Hematopoietic multipotent progenitor cell treated with erythropoietin and hydrocortisone succinate and interleukin-3 and kit ligand, for 6 days (in vitro differentiated cells): ENCODE measurements around the gene RAB1B.
"Not testable (repeated sequence)": the region's sequence is repeated elsewhere in the genome, so short reads cannot be mapped to it uniquely, and the experiment has no call there.

Experiments used
- DNase-seq: peaks from one replicate; pipeline ENCODE4 v3.0.0-alpha.2; 2015

RAB1B gene

DNA sequence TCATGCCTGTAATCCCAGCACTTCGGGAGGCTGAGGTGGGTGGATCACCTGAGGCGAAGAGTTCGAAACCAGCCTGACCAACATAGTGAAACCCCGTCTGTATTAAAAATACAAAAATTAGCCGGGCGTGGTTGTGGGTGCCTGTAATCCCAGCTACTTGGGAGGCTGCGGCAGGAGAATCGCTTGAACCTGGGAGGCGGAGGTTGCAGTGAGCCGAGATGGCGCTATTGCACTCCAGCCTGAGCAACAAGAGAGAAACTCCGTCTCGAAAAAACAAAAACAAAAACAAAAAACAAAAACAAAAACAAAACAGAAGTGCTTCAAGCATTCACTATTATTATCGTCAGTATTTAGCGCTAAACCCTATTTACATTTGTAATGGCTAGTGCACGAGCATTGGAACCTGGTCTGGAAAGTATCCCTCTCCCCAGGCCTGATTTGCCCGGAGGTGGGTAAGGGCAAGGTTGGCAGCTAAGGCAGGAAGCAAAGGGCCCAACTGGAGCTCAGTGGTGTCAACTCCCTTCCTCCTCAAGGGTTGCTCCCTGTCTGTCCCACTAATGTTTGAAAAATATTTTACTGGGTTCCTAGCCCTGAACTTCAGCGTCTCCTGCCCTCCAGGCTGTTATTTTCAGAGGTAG is 42.5 kb downstream of the RAB1B start:
- not testable (repeated sequence) for DNase-seq

DNA sequence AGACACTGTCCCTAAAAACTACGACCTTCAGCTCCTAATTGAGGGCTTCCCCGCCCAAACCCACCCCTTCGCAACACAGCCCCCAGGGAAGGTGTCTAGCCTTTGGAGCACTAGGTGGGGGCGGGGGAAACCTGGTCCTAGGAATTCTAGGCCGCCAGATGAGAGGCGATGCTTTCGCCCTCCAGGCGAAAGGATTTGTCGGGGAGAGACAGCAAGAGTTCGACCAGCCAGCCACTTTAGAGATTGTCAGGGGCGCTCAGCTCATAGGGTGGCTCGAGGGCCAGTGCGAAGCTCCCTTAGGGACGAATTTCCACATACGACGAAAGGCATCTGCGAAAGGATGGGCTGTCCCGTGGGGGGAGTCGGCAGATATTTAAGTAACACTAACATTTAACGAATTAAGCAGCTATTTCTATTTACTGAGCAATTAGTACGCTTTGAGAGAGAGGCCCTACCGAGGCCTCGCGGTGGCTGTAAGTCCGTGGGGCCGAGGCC is 43.1 kb downstream of the RAB1B start:
- no peak for DNase-seq

DNA sequence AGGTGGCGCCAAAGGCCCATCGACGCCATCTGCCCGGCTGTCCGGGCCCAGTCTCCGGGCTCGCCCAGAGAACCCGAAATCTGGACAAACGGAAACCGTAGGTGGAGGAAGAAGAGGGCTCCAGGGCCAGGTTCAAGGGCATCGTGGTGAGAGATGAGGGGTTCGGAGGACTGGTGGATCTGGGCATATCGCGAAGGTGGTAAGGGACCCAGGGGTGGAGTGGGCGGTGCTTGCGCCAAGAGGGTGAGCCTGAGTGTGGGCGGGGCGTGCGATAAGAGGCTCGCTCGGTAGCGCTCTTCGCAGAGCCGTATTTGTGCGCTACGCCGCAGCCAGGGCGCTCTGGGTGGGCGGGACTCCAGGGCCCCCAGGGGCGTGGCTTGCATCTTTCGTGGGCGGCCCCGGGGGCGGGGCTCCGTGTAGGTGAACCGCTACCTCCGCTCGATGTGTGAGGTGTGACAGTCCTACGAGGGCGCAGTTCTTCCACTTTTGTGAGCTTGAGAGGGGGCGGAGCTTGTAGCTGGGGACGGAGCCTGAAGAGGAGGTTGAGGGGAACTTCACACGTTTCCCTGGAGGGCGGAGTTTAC is 43.6 kb downstream of the RAB1B start:
- peak; percentile 98 for DNase-seq

DNA sequence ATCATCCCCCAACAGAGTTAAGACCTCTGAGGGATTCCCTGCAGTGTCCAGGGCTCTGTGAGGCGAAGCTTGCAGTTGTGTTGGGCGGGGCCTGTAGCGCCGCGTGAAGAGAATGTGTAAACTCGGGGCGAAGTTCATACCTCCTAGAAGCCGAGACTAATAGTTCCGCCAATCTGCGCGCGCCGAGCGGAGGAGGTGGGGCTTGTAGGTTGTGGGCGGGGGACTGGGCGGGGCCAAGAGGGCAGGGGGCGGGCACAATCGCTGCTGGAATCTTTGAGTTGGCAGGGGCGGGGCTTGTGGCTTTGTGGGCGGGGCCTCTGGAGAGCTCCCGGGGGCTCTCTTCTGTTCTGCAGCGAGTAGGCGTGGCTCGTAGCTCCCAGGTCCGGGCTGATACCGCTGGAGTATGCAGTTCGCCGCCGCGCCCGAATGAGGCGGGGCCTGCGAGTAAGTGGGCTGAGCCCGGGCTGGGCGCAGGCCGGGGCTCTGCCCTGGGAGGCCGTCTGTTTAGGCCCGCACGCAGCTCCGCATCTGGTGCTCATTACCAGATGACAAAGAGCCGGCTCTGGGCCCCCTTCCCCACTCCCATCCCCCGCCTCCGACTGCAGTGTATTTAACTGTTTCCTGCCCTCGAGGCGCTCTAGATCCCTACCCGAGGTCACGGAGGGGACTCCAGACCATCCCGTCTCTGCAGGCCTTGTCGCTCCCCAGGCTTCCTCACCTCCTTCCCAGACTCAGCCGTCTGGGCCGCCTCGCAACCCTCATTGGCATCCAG is 44.3 kb downstream of the RAB1B start:
- peak; percentile 99 for DNase-seq

DNA sequence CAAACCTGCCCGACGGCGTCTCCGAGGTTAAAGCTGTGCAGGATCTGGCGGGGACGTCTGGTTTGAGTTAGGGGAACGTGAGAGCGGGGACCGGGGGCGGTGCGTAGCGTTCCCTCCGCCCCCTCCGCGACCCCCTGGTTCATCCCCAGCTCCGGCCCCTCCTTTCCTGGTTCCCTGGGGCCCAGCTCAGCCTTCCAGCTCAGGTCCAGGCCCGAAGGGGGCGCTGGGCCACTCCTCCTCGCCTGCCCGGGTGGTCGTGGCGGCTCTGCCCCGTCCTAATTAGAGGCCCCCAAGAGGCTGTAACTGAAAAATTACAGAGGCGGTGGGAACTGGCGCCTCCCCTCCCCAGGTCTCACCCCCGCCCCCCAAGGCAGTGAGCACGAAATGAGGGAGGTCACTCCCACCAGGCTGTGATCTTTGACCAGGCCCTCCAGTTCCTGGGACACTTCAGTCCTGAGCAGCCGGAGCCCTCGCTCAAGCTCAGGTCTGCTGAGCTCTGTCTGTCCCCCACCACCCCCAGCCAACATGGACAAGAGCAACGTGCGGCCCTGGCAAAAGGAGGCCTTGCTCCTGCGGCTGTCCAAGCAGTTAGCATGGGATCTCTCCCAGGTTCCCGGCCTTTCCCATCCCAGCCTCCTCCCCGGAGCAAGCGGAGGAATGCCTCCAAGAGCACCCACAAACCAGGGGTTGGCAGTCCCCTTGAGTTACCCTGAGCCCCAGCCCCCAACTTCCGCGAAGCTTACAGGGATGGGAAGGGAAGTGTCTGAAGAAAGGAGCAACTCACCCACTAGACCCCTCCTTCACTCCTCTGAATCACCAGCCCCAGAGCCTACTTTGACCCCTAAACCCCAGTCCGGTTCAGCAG is 45.1 kb downstream of the RAB1B start:
- DNase-seq, result no peak

DNA sequence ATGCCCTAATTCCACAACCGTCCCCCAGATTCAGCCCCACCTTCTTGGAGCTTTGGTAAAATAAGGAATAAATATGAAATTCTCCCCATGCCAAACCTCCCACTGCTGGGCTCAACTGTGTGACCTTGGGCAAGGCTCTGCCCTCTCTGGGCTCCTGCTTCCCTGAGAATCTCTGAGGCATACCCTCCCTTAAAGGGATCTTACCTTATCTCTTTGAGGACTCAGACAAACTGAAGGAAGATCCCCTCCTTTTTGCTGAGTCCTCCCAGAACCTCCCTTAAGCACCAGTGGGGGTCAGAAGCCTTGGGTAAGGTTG is 45.7 kb downstream of the RAB1B start:
- no peak for DNase-seq

DNA sequence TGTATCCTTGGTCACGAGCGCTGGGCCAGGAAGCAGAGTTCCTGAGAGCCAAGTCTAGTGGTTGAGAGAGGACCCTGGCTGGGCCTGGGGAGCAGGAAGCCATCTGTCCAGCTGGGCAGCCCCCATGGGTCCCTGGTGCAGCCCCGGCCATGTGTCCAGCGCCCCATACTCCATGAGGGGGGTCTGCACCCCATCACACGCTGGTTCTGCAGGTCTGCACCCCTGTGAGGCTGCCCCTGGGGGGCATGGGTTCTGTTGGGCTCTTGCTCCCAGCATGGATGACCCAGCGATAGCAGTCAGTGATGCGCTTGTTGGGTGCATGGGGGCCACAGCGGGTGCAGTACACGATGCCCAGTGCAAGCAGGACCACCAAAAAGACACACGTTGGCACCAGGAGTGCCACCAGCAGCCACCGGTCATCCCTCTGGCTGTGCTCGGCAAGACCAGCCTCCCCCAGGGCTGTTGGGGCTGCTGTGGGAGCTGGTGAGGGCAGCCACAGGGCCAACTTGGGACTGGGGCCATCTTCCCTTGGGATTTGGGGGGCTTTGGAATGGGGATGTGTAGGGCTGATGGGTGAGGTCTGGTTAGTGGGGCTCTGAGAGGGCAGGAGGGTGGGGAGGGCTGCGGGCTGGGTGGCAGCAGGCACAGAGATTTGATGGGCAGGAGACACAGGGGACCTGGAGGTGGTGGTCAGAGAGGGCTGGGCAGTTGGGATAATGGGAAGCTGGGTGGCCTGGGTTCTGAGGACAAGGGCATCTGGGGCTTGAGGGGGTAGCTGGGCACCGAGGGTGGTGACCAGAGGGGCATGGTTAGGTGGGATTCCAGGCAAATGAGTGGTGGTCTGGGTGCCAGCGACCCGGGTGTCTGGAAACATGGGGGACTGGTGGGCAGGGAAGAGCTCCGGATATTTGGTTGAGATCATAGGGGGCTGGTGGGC is 46.4 kb downstream of the RAB1B start:
- no peak for DNase-seq

DNA sequence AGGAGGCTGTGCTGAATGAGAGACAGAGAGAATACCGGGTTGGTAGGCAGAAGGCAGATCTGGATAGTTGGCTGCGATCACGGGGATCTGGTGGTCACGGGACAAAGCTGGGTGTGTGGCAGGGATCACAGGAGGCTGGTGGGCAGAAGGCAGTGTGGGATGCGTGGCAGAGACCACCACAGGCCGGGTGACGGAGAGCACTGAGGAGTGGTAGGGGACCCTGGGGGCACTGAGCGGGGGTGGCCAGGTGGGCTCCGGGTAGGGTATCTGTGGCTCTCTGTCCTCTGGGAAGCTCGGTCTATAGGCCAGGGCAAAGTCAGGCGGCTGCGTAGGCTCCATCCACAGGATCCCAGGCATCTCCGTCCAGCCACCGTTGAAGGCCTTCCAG is 47.1 kb downstream of the RAB1B start:
- no peak for DNase-seq

DNA sequence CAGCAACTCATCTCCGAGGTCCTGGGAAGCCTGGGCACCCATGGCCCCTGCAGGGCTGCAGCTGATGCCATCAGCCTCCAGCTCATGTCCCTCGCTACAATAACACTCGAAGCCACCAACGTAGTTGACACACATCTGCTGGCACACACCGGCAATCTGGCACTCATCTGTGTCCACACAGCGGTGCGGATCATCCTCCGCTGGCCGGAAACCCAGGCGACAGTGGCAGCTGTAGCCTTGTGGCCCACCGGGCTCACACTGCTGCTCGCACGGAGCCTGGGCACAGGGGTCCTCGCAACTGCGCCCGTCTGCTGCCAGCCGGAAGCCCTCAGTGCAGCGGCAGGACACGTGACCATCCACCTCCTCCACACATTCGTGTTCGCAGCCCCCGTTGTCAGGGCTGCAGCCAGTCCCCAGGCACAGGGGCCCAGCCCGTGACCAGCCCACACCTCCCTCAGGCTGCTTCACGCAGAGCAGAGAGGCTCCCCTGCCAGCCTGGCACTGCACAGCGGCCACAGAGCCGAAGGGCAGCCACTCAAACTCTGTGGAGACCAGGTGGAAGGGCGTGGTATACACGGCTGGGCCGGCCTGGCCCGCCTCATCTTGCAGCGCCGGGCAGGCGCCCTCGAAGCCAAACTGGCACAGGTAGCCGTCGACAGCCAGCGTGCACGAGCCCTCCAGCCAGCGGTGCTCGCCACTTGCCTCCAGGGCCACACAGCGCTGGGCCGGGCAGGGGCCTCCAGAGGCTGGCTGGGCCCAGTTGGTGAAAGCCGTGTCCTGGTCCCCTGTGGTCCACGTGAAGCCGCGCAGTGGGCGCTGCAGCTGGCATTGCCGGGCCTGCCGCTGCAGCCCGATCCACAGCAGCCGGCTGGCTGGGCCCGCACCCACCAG is 47.7 kb downstream of the RAB1B start:
- DNase-seq, result no peak

DNA sequence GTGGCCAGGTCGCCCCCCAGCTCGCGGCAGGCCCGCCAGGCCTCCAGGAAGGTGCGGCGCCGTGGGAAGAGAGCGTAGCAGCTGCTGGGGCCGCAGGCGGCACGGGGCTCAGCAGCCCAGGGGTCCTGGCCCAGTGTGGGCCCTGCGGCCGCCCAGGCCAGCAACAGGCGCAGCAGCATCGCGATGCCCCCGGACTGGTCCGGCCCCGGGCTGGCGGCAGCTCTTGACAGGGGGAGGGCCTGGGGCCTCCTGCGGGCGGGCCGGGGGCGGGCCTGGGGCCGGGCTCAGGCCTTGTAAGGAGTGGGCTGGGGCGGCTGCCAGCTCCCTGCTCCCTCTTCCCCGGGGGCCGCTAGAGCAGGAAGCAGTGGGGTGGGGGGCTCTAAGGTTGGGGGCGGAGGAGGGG is 48.4 kb downstream of the RAB1B start, which contains the start of gene CD248:
Gene CD248, minus strand, starts transcription at position 196 of the 403 bp plus-strand sequence. Its CDS starts 17 bp downstream, at position 179.
- DNase-seq, result no peak

DNA sequence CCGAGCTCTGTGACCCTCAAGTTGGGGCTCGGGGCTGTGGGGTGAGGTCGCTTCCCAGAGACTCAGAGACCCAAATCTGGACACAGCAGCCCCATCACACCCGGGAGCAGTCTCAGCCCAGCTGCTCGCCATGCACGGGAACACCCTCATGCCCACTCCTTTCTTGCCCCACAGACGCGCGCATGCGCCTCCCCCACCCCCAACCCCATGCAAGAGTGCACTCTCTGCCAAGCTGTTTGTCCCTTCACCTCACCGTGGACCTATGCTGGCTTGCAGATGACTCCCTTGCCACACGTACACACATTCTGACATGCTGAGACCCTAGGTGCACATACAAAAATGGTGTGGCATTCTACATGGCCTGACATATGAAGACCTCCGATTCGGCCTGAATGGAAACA is 48.9 kb downstream of the RAB1B start:
- no peak for DNase-seq

DNA sequence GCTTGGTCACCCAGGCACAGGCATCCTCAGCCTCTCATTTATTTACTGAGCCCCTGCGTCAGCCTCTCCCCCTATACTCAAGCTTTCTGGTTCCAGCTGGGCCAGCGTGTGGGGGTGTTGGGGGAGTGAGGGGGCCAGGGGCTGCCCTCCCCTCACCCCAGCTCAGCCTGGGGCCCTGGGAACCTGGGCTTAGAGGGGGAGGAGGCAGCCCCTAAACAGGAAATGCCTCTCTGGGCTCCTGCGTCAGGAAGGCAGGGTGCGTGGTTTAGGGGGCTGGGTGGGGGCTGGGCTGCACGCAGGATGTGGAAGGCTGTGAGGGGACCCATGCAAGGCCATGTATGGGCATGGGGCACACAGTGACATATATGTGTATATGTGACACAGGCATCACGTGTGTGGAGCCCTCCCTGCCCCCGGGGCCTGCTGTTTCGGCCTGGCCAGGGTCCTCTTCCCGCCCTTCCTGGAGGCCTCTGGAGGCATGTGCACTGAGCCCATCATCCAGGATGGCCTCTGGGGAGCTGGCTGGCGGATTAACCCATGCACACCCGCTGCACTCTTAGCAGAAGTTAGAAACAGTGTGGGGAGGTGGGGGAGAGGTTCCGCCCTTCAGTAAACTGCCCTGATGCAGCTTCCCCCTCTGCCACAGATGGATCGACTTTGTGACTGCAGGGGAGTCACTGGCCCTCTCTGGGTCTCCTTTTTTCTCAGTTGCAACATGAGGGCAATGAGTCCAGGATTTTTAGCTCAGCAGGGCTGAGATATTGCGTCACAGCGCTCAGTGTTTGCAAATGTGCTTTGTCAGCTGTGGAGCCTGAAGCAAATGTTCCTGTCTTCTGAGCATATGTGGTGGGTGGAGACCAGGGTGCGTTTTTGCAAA is 49.5 kb downstream of the RAB1B start:
- DNase-seq, result peak; percentile 72

DNA sequence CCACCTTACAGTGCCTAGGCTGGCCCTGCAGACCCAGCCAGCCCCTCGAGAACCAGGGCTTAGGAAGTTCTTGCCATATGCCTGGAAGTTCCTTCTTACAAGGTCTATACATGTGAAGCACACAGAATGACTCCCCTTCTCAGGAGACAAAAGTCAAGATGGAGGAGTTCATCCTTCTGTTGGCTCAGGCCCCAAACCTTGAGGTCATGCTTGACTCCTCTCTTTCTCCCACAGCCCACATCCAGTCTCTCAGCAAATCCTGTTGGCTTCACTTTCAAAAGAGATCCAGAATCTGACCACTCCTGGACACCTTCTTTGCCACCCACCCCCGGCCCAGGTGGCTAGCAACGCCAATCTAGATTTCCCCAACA is 50.1 kb downstream of the RAB1B start:
- no peak for DNase-seq

DNA sequence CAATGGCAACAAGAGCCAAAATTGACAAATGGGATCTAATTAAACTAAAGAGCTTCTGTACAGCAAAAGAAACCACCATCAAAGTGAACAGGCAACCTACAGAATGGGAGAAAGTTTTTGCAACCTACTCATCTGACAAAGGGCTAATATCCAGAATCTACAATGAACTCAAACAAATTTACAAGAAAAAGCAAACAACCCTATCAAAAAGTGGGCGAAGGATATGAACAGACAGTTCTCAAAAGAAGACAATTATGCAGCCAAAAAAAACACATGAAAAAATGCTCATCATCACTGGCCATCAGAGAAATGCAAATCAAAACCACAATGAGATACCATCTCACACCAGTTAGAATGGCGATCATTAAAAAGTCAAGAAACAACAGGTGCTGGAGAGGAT is 51.9 kb downstream of the RAB1B start:
- not testable (repeated sequence) for DNase-seq

DNA sequence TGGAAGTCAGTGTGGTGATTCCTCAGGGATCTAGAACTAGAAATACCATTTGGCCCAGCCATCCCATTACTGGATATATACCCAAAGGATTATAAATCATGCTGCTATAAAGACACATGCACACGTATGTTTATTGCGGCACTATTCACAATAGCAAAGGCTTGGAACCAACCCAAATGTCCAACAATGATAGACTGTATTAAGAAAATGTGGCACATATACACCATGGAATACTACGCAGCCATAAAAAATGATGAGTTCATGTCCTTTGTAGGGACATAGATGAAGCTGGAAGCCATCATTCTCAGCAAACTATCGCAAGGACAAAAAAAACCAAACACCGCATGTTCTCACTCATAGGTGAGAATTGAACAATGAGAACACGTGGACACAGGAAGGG is 52.3 kb downstream of the RAB1B start:
- not testable (repeated sequence) for DNase-seq

DNA sequence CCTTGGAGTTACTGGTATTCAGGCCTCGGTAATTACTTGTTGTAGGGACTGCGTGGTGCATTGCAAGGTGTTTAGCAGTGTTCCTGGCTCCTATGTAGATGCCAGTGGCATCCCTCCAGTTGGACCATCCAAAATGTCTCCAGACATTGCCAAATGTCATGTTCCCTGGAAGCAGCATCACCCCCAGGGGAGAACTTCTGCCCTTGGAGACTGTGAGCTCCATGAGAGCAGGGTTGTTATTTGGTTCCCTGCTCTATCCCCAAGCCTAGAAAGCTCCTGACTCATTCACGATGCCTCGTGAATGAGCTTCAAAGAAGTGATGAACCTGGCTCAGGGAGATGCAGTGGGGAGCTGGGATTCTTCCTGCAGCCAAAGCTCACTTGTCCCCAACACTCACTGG is 53.2 kb downstream of the RAB1B start:
- no peak for DNase-seq

DNA sequence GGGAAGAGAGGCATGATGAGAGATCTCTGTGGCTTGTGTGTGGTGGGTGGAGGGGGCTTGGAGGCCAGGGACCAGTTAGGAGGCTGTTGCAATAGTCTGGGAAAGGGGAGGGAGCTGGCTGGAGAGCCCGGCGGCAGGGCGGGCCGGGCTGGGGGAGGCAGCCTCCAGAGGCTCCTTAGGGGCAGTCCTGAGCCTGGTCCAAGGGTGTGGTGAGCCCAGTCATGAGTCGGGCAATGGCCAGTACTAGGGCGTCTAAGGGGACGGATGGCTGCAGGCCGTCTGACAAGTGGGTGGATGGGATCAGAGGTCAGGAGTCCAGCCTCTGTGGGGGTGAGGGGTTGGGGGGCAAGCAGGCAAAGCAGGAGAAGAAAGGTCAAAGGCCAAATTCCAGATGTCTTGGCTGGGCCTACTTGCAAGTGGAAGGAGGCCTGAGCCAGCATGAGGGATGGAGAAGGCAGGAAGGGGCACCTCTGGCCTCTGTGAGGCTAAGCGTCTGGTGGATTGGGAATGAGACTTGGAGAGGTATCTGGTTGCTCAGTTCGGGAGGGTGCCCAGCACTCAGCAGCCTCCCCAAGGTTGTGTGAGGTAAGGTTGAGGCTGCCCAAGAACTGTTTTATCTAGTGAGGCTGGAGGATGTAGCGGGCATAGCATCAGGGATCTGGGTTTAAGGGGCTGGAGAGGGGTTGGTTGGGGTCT is 54.4 kb downstream of the RAB1B start:
- DNase-seq, result no peak

DNA sequence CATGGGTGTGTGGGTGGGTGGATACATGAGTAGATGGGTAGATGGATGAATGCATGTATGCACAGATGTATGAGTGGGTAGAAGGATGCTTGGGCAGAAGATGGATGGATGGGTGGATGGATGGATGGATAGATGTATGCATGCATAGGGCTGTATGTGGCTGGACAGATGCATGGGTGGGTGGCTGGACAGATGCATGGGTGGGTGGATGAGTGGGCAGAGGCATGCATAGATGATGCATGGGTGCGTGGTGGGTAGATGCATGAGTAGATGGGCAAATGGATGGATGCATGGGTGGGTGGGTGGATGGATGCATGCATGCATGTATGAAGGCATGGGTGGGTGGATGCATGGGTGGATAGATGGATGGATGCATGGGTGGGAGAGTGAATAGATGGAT is 55.2 kb downstream of the RAB1B start:
- no peak for DNase-seq

DNA sequence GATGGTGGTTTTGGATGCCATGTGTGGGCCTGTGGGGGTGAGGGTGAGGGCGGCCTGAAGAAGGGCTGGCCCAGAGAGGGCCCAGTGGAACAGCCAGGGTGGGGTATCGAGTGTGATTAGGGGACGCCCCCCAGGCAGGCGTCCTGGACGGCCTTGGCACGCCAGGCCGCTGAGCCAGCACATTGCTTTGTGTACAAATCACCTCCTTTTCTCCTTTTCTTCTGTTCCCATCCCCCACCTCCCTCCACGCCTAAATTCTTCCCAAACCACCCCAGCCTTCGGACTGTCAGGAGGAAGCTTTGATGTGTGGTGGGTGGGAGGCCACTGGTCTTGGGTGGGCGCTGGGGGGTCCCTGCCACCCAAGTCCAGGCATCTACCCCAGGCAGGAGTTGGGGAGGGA is 56.2 kb downstream of the RAB1B start:
- DNase-seq, result no peak
